SU-DHL-6 (cell line): ENCODE results near the gene MICALL1.

Experiments used
- EZH2phosphoT487 ChIP-seq: fragments of 200-600 bp; sonication (generic), shearing (Covaris generic); conservative IDR thresholded peaks from 2 replicates; pipeline ENCODE4 v1.6.1; 2018; ENCODE audit warnings: mild to moderate bottlenecking, antibody characterized with exemption, low read length, moderate library complexity, mixed read lengths
- TF ChIP-seq, protein P1 (sequence below): fragments of 200-600 bp; sonication (generic); IDR thresholded peaks from one replicate; pipeline ENCODE4 v1.5.1; 2017; ENCODE audit warnings: antibody characterized with exemption, mild to moderate bottlenecking, low read length, moderate library complexity; ENCODE audit not compliant: insufficient read depth, poor library complexity, severe bottlenecking

DNA sequence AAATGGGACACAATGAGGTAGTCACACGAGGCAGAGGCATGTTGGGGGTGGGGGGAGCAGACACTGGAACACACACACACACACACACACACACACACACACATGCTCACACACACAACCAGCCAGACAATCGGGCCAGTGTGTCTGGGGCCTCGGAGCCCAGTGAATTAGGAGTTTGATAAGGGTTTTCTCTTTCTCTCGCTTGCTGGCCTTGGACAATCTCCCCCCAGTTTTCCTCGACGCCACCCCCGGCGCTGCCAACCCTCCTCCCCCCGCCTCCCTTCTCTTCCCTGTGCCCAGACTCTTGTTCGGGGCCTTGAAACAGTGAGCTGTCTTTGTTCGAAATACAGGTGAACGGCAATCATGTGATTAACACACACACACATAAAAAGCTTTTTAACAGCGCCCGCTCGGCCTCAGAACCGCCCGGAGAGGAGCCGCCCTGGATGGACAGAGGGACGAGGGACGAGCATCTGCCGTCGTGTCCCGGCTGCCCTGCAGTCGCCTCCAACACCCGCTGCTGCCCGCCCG lies 79.7 kb downstream of the MICALL1 start:
- TF ChIP-seq, protein P1, sequence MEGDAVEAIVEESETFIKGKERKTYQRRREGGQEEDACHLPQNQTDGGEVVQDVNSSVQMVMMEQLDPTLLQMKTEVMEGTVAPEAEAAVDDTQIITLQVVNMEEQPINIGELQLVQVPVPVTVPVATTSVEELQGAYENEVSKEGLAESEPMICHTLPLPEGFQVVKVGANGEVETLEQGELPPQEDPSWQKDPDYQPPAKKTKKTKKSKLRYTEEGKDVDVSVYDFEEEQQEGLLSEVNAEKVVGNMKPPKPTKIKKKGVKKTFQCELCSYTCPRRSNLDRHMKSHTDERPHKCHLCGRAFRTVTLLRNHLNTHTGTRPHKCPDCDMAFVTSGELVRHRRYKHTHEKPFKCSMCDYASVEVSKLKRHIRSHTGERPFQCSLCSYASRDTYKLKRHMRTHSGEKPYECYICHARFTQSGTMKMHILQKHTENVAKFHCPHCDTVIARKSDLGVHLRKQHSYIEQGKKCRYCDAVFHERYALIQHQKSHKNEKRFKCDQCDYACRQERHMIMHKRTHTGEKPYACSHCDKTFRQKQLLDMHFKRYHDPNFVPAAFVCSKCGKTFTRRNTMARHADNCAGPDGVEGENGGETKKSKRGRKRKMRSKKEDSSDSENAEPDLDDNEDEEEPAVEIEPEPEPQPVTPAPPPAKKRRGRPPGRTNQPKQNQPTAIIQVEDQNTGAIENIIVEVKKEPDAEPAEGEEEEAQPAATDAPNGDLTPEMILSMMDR, result no peak
- no peak for TF ChIP-seq EZH2phosphoT487
